HG03025 (cell line): ENCODE measurements around the gene ATP11A.
"Not testable (repeated sequence)": the region's sequence is repeated elsewhere in the genome, so short reads cannot be mapped to it uniquely, and the experiment has no call there.

ENCODE experiments used
- ATAC-seq: cut with Tn5 transposase; IDR thresholded peaks from one replicate; pipeline ENCODE4 v1.9.1; 2021; ENCODE audit warnings: mild to moderate bottlenecking, moderate library complexity; ENCODE audit not compliant: unreplicated experiment, low FRiP score

The ATP11A gene

DNA sequence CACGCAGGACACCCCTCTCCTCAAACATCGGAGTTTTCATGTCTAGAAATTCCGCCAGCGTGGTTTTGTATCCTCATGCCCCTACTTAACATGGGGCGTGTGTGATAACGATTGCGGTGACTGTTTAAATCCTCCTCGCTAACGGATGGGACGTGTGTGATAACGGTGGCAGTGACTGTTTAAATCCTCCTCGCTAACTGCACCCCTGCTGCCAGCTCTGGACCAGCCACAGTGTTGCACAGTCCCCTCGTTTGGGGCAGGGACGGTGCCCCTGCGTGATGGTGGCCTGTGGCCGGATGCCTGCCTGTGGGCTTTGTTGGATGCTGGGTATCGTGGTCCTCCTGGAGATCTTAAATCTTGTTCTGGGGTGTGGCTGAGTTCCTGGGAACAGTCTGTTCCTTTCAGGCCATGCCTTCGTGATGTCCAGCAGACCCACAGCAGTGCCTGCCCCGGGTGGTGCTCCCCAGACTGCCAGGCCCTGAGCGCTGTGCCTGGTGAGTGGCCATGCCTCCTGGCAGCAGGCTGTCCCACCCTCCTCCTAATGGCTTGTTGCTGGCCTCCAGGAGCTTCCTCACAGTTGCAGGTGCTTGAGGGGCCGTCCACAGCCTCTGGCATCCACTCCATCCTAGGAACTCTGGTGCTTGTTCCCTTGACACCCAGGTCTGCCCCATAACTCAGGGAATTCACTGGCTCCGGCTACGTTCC, 156.7 kb downstream of the ATP11A start:
- ATAC-seq, result no peak

DNA sequence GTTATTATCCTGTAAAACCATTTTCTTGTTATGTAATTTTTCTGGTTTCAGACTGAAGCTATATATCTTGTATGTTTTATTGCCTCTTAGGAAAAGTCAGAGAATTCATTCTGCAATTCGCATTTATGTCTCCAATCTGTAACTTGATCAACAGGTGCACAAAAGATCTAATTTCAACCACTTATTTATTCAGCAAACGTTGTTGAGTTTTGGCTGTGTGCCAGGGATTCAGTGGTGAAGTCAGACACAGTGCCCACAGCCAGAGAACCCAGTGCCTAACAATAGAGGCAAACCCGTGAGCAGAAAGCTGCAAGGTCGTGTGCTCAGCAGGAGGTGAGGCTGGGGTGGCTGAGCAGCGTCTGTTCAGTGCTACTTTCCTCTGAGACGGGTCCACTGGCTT, 159.7 kb downstream of the ATP11A start:
- ATAC-seq, result no peak

DNA sequence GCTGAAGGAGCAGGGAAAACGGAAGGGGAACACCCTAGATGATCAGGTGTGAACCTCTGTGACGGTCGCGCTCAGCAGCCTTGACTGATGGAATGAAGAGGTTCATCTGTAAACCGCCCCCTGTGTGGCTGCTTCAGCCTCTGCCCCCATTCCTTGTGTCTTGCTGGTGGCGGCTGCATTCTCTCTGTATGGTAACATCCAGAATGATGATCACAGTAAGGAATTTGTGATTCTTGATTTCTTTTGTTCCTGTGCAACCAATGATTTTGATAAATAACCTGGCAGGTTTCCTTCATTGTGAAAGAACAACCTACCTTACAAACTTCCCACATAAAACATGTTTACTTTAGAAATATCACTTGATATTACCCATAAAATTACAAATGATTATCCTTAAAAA, 160.4 kb downstream of the ATP11A start:
- ATAC-seq, result no peak

DNA sequence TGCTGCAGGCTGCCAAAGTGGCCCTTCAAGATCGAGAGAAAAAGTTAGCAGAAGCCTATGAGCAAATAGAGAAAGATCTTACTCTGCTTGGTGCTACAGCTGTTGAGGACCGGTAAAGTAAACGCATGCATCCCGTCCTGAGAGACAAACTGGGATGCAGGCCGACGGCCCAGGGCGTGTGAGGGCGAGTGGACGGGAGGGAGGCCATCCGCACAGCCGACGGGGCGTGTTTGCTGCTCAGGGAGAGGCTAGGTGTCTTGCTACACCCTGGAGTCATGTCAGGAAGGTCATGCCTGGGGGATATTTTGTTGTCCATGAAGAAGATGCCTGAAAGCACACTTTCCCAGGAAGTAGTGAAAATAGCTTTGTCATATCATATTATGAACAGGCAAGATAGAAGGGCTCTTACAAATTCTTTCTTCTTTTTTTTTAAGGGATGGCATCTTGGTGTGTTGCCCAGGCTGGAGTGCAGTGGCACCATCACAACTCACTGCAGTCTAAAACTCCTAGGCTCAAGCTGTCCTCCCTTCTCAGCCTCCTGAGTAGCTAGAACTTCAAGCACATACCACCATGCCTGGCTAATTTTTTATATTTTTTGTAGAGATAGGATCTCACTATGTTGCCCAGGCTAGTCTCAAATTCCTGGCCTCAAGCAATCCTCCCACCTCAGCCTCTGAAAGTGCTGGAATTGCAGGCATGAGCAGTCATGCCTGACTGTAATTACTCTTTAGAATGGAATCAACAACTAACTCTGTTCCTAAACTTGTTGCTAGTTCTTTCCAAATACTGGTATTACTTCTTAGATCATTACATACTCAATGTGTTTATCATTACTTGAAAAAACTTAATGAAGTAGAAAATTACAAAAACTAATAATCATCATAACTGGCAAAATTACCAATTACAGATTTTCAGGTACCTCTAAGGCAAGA, 161.5 kb downstream of the ATP11A start:
- no peak for ATAC-seq

DNA sequence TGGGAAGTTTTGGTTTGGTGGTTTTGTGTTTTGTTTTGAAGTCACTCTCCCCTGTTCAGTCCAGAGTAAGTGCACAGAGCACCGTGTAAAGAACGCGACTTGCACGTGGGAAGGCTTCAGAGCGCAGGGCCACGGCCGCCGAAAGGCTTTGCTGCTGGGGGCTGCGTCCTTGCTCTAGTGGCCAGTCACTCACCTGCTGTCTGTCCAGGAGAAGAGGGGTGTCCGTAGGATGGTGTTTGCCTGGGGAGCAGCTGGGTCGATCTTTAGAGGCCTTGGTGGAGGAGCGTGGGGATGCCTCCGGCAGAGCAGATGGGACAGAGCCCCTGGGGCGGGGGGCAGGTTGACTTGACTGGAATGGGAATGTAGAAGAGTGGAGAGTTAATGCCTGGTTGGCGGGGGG, 162.6 kb downstream of the ATP11A start:
- no peak for ATAC-seq

DNA sequence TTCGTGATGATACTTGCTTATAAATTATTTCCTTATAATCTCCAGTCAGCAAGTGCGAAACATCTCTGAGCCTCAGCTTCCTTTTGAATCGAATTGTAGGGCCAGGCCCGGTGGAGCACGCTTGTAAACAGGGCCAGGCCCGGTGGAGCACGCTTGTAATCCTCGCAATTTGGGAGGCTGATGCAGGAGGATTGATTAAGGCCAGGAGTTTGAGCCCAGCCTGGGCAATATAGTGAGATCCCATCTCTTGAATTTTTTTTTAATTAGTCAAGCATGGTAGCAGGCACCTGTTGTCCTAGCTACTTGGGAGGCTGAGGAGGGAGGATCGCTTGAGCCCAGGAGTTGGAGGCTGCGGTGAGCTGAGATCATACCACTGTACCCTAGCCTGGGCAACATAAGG, 163.0 kb downstream of the ATP11A start:
- ATAC-seq, result no peak

DNA sequence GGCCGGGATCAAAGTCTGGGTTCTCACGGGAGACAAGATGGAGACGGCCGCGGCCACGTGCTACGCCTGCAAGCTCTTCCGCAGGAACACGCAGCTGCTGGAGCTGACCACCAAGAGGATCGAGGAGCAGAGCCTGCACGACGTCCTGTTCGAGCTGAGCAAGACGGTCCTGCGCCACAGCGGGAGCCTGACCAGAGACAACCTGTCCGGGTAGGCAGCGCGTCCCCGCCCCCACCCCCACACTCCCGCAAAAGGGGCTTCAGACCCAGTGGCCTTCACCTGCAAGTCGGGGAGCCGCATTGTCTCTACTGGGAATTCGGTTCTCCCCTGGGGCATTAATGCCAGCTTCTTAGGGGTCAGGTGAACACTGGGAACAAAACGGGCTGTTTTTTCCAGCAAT, 164.5 kb downstream of the ATP11A start:
- no peak for ATAC-seq

DNA sequence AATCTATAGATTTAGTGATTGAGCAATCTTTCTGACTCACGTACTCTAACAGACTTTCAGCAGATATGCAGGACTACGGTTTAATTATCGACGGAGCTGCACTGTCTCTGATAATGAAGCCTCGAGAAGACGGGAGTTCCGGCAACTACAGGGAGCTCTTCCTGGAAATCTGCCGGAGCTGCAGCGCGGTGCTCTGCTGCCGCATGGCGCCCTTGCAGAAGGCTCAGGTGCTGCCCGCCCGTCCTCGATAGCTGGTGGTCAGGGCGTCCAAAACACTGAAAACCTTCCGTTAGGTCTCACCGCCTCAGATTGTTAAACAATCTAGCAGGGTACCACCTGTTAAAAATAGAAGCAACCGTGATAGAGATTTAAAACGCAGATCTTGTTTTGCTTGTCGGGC, 166.0 kb downstream of the ATP11A start:
- no peak for ATAC-seq

DNA sequence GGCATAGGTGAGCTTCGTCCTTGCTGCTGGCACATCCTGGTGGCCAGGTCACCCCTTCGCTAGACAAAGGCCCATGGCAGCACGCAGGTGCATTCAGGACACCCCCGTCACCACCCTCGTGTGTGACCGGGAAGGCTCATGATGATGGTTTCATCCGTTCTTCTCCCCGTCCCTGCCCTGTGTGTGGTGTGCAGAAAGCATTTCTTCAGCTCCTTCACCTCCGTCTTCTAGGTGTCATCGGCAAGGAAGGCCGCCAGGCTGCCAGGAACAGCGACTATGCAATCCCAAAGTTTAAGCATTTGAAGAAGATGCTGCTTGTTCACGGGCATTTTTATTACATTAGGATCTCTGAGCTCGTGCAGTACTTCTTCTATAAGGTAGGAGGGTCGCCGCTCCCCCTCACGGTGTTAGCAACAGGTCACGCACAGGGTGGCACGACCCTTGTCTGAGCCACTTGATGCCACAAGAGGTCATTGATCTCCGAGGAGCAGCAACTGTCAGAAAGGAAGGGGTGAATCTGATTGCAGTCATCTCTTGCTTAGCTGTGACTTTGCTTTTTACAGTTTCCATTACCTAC, 168.2 kb downstream of the ATP11A start:
- ATAC-seq, result no peak

DNA sequence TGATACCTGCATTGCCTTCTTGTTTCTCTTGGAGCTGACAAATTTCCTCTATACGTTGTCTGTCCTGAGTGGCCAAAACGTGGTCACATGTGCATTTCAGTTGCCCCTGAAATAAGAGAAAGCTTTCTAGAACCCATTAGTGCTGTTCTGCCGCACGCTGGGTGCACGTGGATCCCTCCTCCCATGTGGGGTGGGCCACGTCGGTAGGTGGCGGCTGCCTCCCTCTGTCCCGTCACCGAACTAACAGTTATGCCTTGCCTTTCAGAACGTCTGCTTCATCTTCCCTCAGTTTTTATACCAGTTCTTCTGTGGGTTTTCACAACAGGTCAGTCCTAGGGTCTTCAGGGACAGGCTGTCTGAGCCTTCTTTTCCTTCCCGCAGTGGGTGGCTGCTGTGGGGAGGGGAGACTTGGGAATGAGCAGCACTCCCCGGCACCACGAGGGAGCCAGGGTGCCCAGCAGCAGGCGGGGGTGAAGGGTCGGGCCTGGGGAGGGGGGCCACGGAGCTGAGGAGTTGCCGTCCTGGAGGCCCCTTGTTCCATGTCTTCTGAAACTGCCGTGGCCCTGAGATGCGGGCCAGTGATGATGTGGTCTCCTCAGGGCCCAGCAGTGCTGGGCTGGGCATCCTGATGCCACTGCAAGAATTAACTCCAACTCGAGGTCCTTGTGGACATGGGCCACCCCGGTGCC, 169.4 kb downstream of the ATP11A start:
- ATAC-seq, result no peak

DNA sequence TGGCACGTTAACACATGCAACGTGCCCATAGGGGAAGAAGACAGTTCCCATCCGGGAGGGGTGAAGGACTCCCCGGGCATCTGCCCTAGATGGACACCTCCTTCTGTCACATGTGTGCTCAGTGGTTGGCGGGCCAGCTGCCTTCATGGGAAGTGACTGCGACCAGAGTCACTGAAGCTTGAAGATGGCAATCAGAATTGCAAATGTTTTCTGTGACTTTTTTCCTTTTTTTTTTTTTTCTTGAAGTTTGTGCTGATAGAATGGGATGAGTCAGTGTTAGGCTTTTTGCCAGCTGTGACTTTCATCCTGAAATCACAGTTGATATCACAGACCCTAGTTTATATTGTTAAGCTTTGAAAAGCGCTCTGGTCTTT, 170.0 kb downstream of the ATP11A start:
- ATAC-seq, result peak; percentile 47

DNA sequence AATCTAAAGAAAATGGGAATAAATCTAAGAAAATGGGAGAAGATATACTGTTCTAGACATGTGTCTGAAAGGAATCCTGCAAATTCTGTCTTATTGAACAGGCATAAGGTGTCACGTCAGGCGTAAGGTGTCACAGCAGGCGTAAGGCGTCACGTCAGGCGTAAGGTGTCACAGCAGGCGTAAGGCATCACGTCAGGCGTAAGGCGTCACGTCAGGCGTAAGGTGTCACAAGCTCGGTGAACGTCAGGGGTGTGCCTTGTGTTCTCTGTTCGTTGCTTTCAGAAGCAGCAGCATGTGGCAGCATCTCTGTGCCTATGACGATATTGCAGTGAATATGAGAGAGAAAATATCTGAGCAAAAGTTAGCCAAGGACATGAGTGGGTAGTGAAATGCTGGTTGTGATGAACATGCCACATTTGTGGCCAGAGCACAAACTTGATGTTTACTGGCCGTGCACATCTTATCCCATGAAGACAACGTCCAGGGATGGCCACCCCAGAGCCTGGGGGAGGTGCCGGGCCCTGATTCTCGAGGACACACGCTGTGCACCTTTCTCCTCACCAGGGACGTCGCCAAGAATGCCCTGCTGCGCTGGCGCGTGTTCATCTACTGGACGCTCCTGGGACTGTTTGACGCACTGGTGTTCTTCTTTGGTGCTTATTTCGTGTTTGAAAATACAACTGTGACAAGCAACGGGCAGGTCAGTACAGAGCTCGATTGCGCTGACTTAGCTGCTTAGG, 172.2 kb downstream of the ATP11A start:
- ATAC-seq, result no peak

DNA sequence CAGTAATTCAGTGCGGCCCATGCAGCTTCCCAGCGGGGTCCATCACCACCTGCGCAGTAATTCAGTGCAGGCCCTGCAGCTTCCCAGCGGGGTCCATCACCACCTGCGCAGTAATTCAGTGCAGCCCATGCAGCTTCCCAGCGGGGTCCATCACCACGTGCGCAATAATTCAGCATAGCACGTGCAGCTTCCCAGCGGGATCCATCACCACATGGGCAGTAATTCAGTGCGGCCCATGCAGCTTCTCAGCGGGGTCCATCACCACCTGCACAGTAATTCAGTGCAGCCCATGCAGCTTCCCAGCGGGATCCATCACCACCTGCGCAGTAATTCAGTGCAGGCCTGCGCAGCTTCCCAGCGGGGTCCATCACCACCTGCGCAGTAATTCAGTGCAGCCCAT, 173.5 kb downstream of the ATP11A start:
- not testable (repeated sequence) for ATAC-seq

DNA sequence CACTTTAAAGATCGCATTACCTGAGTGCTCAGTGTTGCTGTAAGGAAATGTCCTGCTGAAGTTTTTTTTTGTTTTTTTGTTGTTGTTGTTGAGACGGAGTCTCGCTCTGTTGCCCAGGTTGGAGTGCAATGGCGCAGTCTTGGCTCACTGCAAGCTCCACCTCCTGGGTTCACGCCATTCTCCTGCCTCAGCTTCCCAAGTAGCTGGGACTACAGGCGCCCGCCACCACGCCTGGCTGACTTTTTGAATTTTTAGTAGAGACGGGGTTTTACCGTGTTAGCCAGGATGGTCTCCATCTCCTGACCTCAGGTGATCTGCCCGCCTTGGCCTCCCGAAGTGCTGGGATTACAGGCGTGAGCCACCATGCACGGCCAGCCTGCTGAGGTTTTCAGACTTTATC, 175.6 kb downstream of the ATP11A start:
- ATAC-seq, result not testable (repeated sequence)

DNA sequence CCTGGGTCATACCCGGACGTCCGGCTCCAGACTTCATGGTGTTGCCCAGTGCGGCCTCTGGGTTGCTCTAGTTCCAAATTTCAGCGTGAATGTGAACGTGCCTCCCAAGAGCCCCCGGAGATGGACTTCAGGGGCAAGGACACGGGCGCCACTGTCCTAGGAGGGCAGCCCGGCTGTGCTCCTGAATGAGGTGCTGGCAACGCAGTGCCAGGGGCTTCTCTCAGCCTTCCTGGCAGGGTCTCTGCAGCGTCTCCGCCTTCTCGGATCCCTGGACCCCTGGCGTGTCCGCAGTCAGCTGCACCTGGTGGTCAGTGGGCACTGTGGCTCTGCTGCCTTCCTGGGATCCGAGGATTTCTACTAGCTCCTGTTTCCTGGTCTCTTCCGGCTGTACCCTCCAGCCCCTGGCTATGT, 177.5 kb downstream of the ATP11A start:
- no peak for ATAC-seq

DNA sequence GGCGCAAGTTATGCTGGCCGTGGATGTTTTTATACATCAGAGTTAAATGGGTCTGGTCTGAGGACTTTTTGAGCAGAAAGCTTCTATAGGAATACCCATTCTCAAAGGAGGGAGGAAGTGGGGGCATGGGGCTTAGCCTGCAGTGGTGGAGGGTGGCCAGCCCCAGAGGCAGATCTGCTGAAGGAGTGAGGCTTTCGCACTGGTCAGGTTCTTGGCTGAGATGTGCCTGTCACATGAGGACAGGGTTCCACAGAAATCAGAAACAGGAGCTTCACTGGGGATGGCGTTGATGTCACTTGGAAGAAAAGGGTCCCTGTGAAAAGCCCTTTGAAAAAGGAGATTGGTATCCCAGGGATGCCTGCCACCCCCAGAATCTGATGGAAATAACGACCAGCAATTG, 178.5 kb downstream of the ATP11A start:
- no peak for ATAC-seq

DNA sequence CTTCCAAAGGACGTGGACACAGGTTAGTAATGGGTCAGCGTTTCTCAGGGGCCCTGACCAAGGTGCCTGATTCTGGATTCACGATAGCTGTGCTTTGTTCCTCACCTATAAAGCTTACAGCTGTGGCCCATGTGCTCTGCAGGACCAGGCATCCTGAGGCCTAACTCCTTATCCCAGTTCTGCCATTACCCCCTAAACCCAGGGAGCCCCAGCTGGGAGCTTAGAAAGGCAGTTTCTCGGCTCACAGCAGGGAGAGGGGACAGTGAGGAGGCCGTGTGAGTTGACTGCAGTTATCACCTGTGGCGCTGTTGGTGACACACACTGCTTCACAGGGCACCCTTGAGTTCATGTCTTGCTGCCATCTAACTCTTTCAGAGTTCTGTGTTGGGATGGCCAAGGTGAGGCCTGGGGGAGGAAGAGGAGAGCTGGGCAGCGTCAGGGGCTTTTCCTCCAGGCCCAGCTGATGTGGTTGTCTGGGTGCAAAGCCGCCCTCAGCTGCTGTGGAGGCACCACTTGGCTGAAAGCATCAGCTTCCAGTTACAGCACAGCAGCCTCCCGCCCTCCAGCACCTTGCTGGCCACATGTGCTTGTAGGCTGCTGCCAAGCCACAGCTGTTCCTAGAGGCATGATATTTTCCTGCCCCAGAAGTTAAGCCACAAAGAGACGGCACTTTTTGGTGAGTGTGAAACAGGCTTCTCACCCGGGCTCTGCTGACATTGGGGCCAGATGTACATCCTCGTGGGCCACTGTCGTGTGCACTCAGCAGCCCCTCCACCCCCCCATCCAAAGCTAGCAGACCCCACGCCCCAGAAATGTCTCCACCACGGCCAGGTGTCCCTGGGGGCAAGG, 179.6 kb downstream of the ATP11A start:
- ATAC-seq, result no peak

DNA sequence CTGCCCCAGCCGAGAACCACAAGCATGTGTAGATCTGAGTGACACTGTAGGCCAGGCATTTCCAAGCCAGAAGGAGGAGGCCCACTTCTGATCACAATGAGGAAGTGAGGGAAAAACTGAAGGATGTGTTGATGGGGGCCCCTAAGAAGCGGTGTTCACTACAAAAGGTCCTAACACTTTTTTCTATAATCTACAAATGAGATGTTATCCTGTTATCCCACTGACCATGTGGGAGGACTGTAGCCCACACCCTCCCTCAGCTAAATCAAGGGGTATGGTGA, 180.2 kb downstream of the ATP11A start:
- ATAC-seq, result no peak

DNA sequence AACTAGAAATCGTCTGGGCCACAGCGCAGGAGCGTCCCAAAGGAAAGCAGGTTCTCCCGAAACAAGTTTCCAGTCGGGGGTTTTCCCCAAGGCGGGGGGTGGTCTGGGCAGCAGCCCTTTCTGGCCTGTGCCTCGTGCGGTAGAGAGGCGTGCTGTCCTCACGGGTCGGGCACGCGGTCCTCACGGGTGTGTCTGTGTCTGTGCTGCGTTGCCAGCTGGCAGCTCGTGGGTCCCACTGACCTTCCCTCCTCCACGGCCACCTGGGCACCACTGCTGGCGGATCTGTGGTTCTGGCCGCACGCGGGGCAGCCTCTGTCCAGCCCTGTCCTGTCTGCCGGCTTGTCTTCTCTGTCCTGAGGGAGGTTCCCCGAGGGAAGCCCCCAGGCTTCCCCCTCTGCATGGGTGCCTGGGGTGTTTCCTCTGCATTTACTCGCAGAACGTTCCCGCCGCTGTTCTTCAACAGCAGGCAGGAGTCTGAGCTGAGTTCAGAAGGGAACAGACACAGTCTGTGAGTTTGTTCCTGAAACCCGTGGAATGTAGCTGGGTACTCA, 181.0 kb downstream of the ATP11A start:
- no peak for ATAC-seq
